ENCODE measurements around the gene OR3A1.
"Not testable (repeated sequence)": the region's sequence is repeated elsewhere in the genome, so short reads cannot be mapped to it uniquely, and the experiment has no call there.

The OR3A1 gene

GRCh38 chr17:3298260-3298659 is at the start of gene OR3A1:
OR3A1 (minus strand) TSS chr17:3298360; CDS start chr17:3292582, 5,778 bp downstream.
- DNase-seq = no peak

GRCh38 chr17:3342782-3343181 is 44.6 kb upstream of the OR3A1 start:
- not testable (repeated sequence) for DNase-seq

- no peak for DNase-seq
Observed at GRCh38 chr17:3335876-3336275, 37.7 kb upstream of the OR3A1 start.

GRCh38 chr17:3318336-3318735 is 20.2 kb upstream of the OR3A1 start:
- no peak for DNase-seq

GRCh38 chr17:3316836-3317235 is 18.7 kb upstream of the OR3A1 start:
- DNase-seq = no peak

- DNase-seq = no peak
Observed at GRCh38 chr17:3308603-3309002, 10.4 kb upstream of the OR3A1 start.

GRCh38 chr17:3295632-3296031 is 2.5 kb downstream of the OR3A1 start:
- DNase-seq = no peak

- DNase-seq = not testable (repeated sequence)
Observed at GRCh38 chr17:3293548-3293947, 4.6 kb downstream of the OR3A1 start.

- no peak for DNase-seq
Observed at GRCh38 chr17:3282901-3283300, 15.3 kb downstream of the OR3A1 start.

GRCh38 chr17:3276126-3276525 is 22.0 kb downstream of the OR3A1 start:
- DNase-seq = no peak

GRCh38 chr17:3271072-3271848 is 26.9 kb downstream of the OR3A1 start:
- DNase-seq = no peak

GRCh38 chr17:3260600-3260999 is 37.6 kb downstream of the OR3A1 start:
- DNase-seq = no peak

GRCh38 chr17:3260163-3260562 is 38.0 kb downstream of the OR3A1 start:
- no peak for DNase-seq

GRCh38 chr17:3256575-3256974 is 41.6 kb downstream of the OR3A1 start:
- DNase-seq = no peak

- DNase-seq = not testable (repeated sequence)
Observed at GRCh38 chr17:3249013-3249412, 49.1 kb downstream of the OR3A1 start.

- DNase-seq = not testable (repeated sequence)
Observed at GRCh38 chr17:3244841-3245240, 53.3 kb downstream of the OR3A1 start.

GRCh38 chr17:3241044-3241443 is 57.1 kb downstream of the OR3A1 start:
- DNase-seq = not testable (repeated sequence)

Measured in activated effector memory CD4-positive, alpha-beta T cell treated with anti-CD3 and anti-CD28 coated beads, Interleukin-2, amount 50 U/mL, for 16 hours (primary cell).